ENCODE results near the gene PICALM. TPM values are rescaled to one million over a fixed set of nuclear protein-coding genes. Genes with fewer than 3 reads are reported as not detected.

PICALM gene
- total and polyA plus RNA-seq, 10 of the 15 experiments (the other 5 are each of a cell fraction or from before 2014, with no cell fraction given): 4.3 to 150 (median 41.8) TPM

- no peak for TF ChIP-seq PBX3 (IDR thresholded peaks at IDR 0.05; ENCODE audit: insufficient replicate concordance, low read depth, low read length)
- no peak for TF ChIP-seq RBBP5 (conservative IDR thresholded peaks at IDR 0.05)
- TF ChIP-seq SREBF1 (IDR thresholded peaks at IDR 0.05; ENCODE audit: low read length): no peak
These were observed 119.1 kb downstream of the PICALM start (continued) for GRCh38 chr11:85949798-85950197.

- no peak overlapping the region for H2AFZ ChIP-seq (ENCODE audit: control insufficient read depth, low read depth, low read length)
- H3K9ac ChIP-seq (ENCODE audit: control insufficient read depth, insufficient read depth, low read length): no peak overlapping the region
- ChIA-PET RAD21 (ENCODE audit: unreplicated experiment) (interaction anchor here (0.9 to 1.1 kb wide), 2 partner anchors 93 to 269 kb away, joined by 3 to 4 read pairs; no protein-coding TSS in a partner anchor), SMC1A (ENCODE audit: uncharacterized antibody, unreplicated experiment) (interaction anchor here (0.7 to 1.3 kb wide), 3 partner anchors 43 to 244 kb away, joined by 3 to 4 read pairs (median 3); no protein-coding TSS in a partner anchor), POLR2A (interaction anchor here (0.9 kb wide), 1 partner anchor 67 kb away, joined by 4 read pairs; no protein-coding TSS in a partner anchor), CTCF (interaction anchor here (0.9 to 1.8 kb wide), 4 partner anchors 9 to 270 kb away, joined by 3 to 6 read pairs (median 4); no protein-coding TSS in a partner anchor)
- H3K9me3 ChIP-seq (replicated peaks; ENCODE audit: control insufficient read depth, insufficient read depth, low read length): peaks cover 10% of the 10 kb centered on the region; the same call in 2 of the 3 replicates
- no peaks in the 10 kb centered on the region for H4K20me1 ChIP-seq (ENCODE audit: control insufficient read depth, insufficient read depth)
- DNase-seq (ENCODE audit: low read depth, low spot score) (no peak), ATAC-seq (peak; percentile 51), FAIRE-seq (no peak)
- no peak overlapping the region for H3K4me2 ChIP-seq (ENCODE audit: control insufficient read depth, insufficient read depth)
- WGBS (ENCODE audit: insufficient coverage, insufficient replicate concordance, low lambda C conversion rate, missing lambda C conversion rate): 95% methylated on average over 2 of the region's 2 CpGs
- H3K27me3 ChIP-seq (replicated peaks in 1 of 2; ENCODE audit: control insufficient read depth in 2 of 2, insufficient read depth in 2 of 2, low read length in 1 of 2): no peaks in the 10 kb centered on the region
- peaks cover 0 to 4% of the 10 kb centered on the region in 2 experiments; a peak in 3 of 4 replicates for H3K36me3 ChIP-seq (ENCODE audit: control insufficient read depth in 2 of 2, insufficient read depth in 2 of 2, low read length in 1 of 2)
- H3K4me3 ChIP-seq: no peak overlapping the region
- H3K79me2 ChIP-seq (ENCODE audit: control insufficient read depth, insufficient read depth, low read length): no peaks in the 10 kb centered on the region
- BruUV-seq (replicated peaks): no TSS peak
- peaks cover 13% of the 10 kb centered on the region for H3K4me1 ChIP-seq (ENCODE audit: control insufficient read depth, insufficient read depth, low read length)
- TF ChIP-seq RELA (IDR thresholded peaks at IDR 0.05; ENCODE audit: borderline replicate concordance, partially characterized antibody) (no peak), ASH2L (IDR thresholded peaks at IDR 0.05; ENCODE audit: borderline replicate concordance, low read depth) (no peak), SPI1 (IDR thresholded peaks at IDR 0.05; ENCODE audit: borderline replicate concordance, insufficient read depth, low read depth, low read length) (no peak), POLR2AphosphoS5 (IDR thresholded peaks at IDR 0.05; ENCODE audit: low read length) (peak; percentile 54), LARP7 (IDR thresholded peaks at IDR 0.05) (no peak), POLR2AphosphoS2 (IDR thresholded peaks at IDR 0.05; ENCODE audit: low read depth, low read length) (0 out of 2 replicates have a peak, but pooled peaks have one; percentile 9), USF2 (IDR thresholded peaks at IDR 0.05; ENCODE audit: borderline replicate concordance, low read depth, low read length) (no peak), RUNX3 (IDR thresholded peaks at IDR 0.05; ENCODE audit: low read length) (0 out of 2 replicates have a peak, but pooled peaks have one; percentile 2)
- intact Hi-C loops (cut with micrococcal nuclease; ENCODE audit: unreplicated experiment): loop anchor here (5.0 to 10.0 kb wide), 2 partner anchors 268 to 354 kb away; no protein-coding TSS in a partner anchor
- in situ Hi-C loops (cut with MboI): no loop called here
- H3K27ac ChIP-seq (ENCODE audit: control insufficient read depth, insufficient read depth): no peak overlapping the region
These were observed 120.0 kb downstream of the PICALM start for GRCh38 chr11:85948884-85949283.

All from GM12878 (cell line).